GM23248 (cell line): ENCODE results near the gene ATP6AP1. TPM values are rescaled to one million over a fixed set of nuclear protein-coding genes. Genes with fewer than 3 reads are reported as not detected.

Source experiments
- DNase-seq: peaks from one replicate; pipeline ENCODE4 v3.0.0-alpha.2; 2015
- H2AFZ ChIP-seq: fragments of 200-600 bp; sonication (generic); 2 replicates; pipeline ENCODE4 v1.6.1; 2016; ENCODE audit warnings: antibody characterized with exemption
- H3F3A ChIP-seq: fragments of 200-600 bp; sonication (generic); 2 replicates; pipeline ENCODE4 v1.6.1; 2016; ENCODE audit warnings: mild to moderate bottlenecking, antibody characterized with exemption, mixed run types; ENCODE audit not compliant: insufficient read depth
- H3K27ac ChIP-seq: fragments of 200-600 bp; sonication (generic); 2 replicates; pipeline ENCODE4 v1.5.1; 2016; ENCODE audit warnings: mild to moderate bottlenecking
- H3K27me3 ChIP-seq: fragments of 200-600 bp; sonication (generic); replicated peaks from 2 replicates; pipeline ENCODE4 v1.6.1; 2016; ENCODE audit warnings: mild to moderate bottlenecking; ENCODE audit not compliant: insufficient read depth
- H3K36me3 ChIP-seq: fragments of 200-600 bp; sonication (generic); 2 replicates; pipeline ENCODE4 v1.6.1; 2016; ENCODE audit warnings: low read depth, mild to moderate bottlenecking
- H3K4me1 ChIP-seq: fragments of 200-600 bp; sonication (generic); 2 replicates; pipeline ENCODE4 v1.6.1; 2016; ENCODE audit warnings: mild to moderate bottlenecking; ENCODE audit not compliant: insufficient read depth
- H3K4me2 ChIP-seq: fragments of 200-600 bp; sonication (generic); one replicate; pipeline ENCODE4 v1.6.1; 2016; ENCODE audit warnings: mild to moderate bottlenecking; ENCODE audit not compliant: unreplicated experiment
- H3K4me3 ChIP-seq: fragments of 200-600 bp; sonication (generic); 2 replicates; pipeline ENCODE4 v1.5.1; 2016; ENCODE audit warnings: mild to moderate bottlenecking
- H3K79me2 ChIP-seq: fragments of 200-600 bp; sonication (generic); 2 replicates; pipeline ENCODE4 v1.6.1; 2016; ENCODE audit warnings: mild to moderate bottlenecking; ENCODE audit not compliant: insufficient read depth
- H3K9ac ChIP-seq: fragments of 200-600 bp; sonication (generic); 2 replicates; pipeline ENCODE4 v1.6.1; 2016; ENCODE audit warnings: mild to moderate bottlenecking
- H3K9me2 ChIP-seq: fragments of 200-600 bp; sonication (generic); 2 replicates; pipeline ENCODE4 v1.6.1; 2016; ENCODE audit warnings: mixed run types, mild to moderate bottlenecking, moderate library complexity; ENCODE audit not compliant: insufficient read depth
- H3K9me3 ChIP-seq: fragments of 200-600 bp; sonication (generic); one replicate; pipeline ENCODE4 v1.6.1; 2017; ENCODE audit warnings: low read depth
- H4K20me1 ChIP-seq: fragments of 200-600 bp; sonication (generic); 2 replicates; pipeline ENCODE4 v1.6.0; 2016; ENCODE audit not compliant: insufficient read depth
- EZH2 ChIP-seq: fragments of 200-600 bp; sonication (generic); IDR thresholded peaks from 2 replicates; pipeline ENCODE4 v1.6.1; 2018; ENCODE audit warnings: antibody characterized with exemption, mild to moderate bottlenecking; ENCODE audit not compliant: insufficient read depth, poor library complexity, severe bottlenecking
- EZH2phosphoT487 ChIP-seq: fragments of 200-600 bp; sonication (generic); IDR thresholded peaks from 2 replicates; pipeline ENCODE4 v1.6.1; 2018; ENCODE audit warnings: antibody characterized with exemption, moderate library complexity, mild to moderate bottlenecking, low read depth; ENCODE audit not compliant: insufficient read depth
- WGBS, 2 experiments: methylation state at CpG; one replicate each; pipeline ENCODE4 v1.1.6; 2015 to 2017; ENCODE audit warnings: low lambda C conversion rate in 2 of 2, low coverage in 1 of 2; ENCODE audit errors: missing lambda C conversion rate in 2 of 2; 5-methylcytosine and 5-hydroxymethylcytosine counted together
- in situ Hi-C: fragments of 300-500 bp; cut with MboI; formaldehyde crosslinking; loops from 2 replicates; pipeline ENCODE4 v1.15.0; 2020
- polyA plus RNA-seq: library from polyadenylated mRNA; unstranded; fragments of >200 nt; fragmentation: Nextera tagmentation; extraction: Ambion mirVana; gene quantifications from 2 replicates; pipeline ENCODE4 v1.2.1, GENCODE V29; 2016
- total RNA-seq: library from RNA; depleted of rRNA; stranded (reverse); fragments of >200 nt; shearing (Covaris generic); gene quantifications from 2 replicates; pipeline ENCODE4 v1.2.3, GENCODE V29; 2014

Gene ATP6AP1
- total and polyA plus RNA-seq, 2 experiments from 2014 or later: 73.2 to 156 TPM

DNA sequence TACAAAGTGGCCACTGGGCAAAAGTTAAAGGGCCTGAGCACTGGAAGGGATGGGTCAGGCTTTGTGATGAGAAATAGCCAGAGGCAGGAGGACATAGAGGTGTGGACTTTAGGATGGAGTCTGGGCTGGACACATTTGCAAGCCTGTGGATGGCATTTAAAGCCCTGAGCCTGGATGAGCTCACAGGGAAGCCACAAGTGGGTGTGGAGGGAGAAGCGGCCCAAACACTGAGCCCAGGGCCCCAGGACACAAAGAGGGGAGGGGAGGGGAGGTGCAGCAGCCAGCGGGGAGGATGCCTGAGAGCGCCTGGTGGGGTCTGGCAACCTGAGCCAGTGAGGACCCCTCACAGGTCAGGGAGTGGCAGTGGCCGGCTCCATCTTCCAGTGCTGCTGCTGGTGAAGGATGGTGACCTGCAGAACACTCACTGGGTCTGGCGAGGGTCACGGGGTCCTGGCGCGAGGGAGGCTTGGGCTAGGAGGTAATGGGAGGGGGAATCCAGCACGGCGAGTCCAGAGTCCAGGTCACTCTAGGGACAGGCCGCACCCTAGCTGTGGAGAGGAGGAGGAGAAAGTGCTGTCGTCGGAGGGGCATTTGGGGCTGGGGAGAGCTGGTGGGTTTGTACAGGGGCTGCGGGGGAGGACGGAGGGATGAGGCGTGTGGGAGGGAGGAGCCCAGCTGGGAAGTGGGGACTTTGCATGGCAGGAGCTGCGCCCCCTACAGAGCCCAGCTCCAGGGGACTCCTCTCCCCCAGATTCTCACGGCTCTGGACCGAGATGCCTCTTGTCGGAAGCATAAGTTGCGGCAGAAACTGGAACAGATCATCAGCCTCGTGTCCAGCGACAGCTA is 43.6 kb downstream of the ATP6AP1 start:
- no peak overlapping the region for H3K4me3 ChIP-seq
- no peak overlapping the region for H3K9ac ChIP-seq
- 83 to 100% methylated on average over 6 to 19 of the region's 23 CpGs for WGBS, 2 experiments
- no peaks in the 10 kb centered on the region for H3K4me1 ChIP-seq
- H3K9me3 ChIP-seq: no peaks in the 10 kb centered on the region
- H3K27me3 ChIP-seq: no peaks in the 10 kb centered on the region
- no peak for DNase-seq
- H3F3A ChIP-seq: peaks cover 5% of the 10 kb centered on the region; the same call in 1 of the 2 replicates
- H3K27ac ChIP-seq: no peak overlapping the region
- H2AFZ ChIP-seq: no peak overlapping the region
- H3K9me2 ChIP-seq: no peaks in the 10 kb centered on the region
- no peak overlapping the region for H3K4me2 ChIP-seq
- no peaks in the 10 kb centered on the region for H4K20me1 ChIP-seq
- H3K79me2 ChIP-seq: no peaks in the 10 kb centered on the region
- in situ Hi-C loops: no loop called here
- TF ChIP-seq EZH2phosphoT487: no peak
- no peak for TF ChIP-seq EZH2
- H3K36me3 ChIP-seq: no peaks in the 10 kb centered on the region

DNA sequence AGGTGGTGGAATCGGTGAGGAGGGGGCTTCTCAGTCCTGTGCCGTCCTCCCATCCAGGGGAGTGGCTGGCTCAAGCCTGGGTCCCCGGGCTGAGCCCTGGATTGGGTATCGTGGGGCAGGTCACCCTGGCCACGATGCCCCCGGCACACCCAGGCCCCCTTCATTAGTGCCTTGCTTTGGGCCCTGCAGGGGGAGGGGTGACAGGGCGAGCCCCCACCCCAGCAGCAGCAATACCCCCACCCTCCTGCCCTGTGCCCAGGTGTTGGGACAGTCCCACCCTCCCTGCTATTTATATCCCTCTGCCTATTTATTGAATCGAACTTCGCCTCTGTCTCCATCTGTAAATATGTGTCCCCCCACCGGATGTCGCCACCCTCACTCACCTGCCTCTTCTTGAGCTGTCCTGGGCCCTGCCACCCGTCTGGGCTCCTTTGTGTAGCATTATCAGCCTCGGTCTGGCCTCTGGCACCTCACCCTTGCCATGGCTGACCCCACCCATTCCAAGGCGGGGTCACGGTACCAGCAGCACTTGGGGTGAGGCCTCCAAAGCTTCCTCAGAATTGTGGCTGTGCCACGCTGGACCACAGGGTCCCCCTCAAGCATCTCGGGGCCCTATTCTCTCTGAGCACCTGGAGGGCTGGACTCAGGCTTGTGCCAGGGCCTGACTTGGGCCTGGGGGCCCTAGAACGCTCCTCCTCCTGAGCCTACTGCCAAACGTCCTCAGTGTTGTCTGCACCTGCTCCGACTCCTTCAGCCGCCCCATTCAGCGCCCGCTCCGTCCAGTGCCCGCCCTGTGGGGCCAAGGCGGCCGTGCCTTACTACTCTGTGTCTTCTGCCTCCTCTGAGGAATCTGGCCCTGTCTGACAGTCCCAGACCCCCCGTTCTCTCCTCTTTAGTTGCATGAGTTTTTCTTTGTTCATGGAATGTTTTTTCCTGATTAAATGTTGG is 44.5 kb downstream of the ATP6AP1 start:
- 89% methylated on average over 22 to 23 of the region's 28 CpGs for WGBS, 2 experiments
- no peaks in the 10 kb centered on the region for H4K20me1 ChIP-seq
- DNase-seq: no peak
- H3K4me3 ChIP-seq: no peak overlapping the region
- H2AFZ ChIP-seq: no peak overlapping the region
- H3K36me3 ChIP-seq: no peaks in the 10 kb centered on the region
- in situ Hi-C loops: no loop called here
- no peaks in the 10 kb centered on the region for H3K9me2 ChIP-seq
- H3K9ac ChIP-seq: no peak overlapping the region
- H3K4me2 ChIP-seq: no peak overlapping the region
- peaks cover 13% of the 10 kb centered on the region; the same call in 1 of the 2 replicates for H3F3A ChIP-seq
- H3K79me2 ChIP-seq: no peaks in the 10 kb centered on the region
- H3K4me1 ChIP-seq: no peaks in the 10 kb centered on the region
- H3K27me3 ChIP-seq: no peaks in the 10 kb centered on the region
- H3K9me3 ChIP-seq: no peaks in the 10 kb centered on the region
- TF ChIP-seq EZH2phosphoT487 (no peak), EZH2 (no peak)
- no peak overlapping the region for H3K27ac ChIP-seq

DNA sequence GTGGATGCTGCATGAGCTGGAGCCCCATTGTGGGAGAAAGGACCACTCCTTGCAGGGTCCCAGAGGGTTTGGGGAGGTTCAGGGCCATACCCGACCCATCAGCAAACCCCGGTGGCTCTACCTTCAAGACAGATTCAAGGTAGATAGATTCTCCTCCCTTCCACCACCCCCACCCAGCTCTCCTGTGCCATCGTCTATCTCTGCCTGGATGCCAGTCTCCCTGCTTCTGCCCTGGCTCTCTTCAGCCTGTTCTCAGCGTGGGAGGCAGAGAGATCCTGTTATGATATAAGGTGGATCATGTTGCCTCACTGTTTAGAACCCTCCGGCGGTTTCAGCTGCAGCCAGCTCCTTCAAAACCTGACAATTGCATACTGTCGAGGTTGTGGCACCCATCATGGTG is 45.2 kb downstream of the ATP6AP1 start:
- no peak overlapping the region for H3K27ac ChIP-seq
- no peaks in the 10 kb centered on the region for H3K9me2 ChIP-seq
- no peak overlapping the region for H2AFZ ChIP-seq
- H4K20me1 ChIP-seq: no peaks in the 10 kb centered on the region
- no peak for DNase-seq
- peaks cover 13% of the 10 kb centered on the region; the same call in 1 of the 2 replicates for H3F3A ChIP-seq
- H3K9ac ChIP-seq: no peak overlapping the region
- H3K4me2 ChIP-seq: no peak overlapping the region
- no peaks in the 10 kb centered on the region for H3K27me3 ChIP-seq
- TF ChIP-seq EZH2: no peak
- TF ChIP-seq EZH2phosphoT487: no peak
- 77 to 89% methylated on average over 6 to 7 of the region's 7 CpGs for WGBS, 2 experiments
- no peaks in the 10 kb centered on the region for H3K79me2 ChIP-seq
- H3K36me3 ChIP-seq: no peaks in the 10 kb centered on the region
- H3K9me3 ChIP-seq: no peaks in the 10 kb centered on the region
- in situ Hi-C loops: no loop called here
- no peak overlapping the region for H3K4me3 ChIP-seq
- H3K4me1 ChIP-seq: no peaks in the 10 kb centered on the region

DNA sequence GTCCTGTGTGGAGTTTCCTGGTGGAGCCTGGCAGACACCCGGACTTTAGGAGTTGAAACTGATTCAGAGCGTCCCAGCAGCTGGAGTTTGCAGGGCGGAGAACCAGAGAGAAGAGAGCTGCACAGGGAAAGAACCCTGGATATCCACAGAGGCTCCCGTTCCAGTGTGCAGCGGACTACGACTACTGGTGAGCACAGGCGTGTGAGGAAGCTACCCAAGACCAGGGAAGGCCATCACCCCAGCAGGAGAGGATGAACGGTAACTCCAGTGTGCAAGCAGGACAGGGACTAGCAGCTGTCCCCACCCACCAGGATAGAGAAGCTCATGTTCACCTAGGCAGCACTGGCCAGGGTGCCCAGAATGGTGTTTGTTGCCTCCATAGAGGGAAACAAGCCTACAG is 48.3 kb downstream of the ATP6AP1 start:
- H4K20me1 ChIP-seq: no peaks in the 10 kb centered on the region
- H3K36me3 ChIP-seq: no peaks in the 10 kb centered on the region
- no peak for TF ChIP-seq EZH2
- no peak for TF ChIP-seq EZH2phosphoT487
- no peak overlapping the region for H3K4me3 ChIP-seq
- H3K9me2 ChIP-seq: no peaks in the 10 kb centered on the region
- H3K27ac ChIP-seq: 0 out of 2 replicates have a peak overlapping the region, but pooled peaks have one; percentile 70
- DNase-seq: peak; percentile 13
- no peaks in the 10 kb centered on the region for H3K27me3 ChIP-seq
- H3K79me2 ChIP-seq: no peaks in the 10 kb centered on the region
- 64 to 76% methylated on average over 8 of the region's 8 CpGs for WGBS, 2 experiments
- no peak overlapping the region for H3K4me2 ChIP-seq
- in situ Hi-C loops: no loop called here
- H3K9me3 ChIP-seq: no peaks in the 10 kb centered on the region
- H3K9ac ChIP-seq: no peak overlapping the region; the same call in 1 of the 2 replicates
- H2AFZ ChIP-seq: no peak overlapping the region
- no peaks in the 10 kb centered on the region for H3K4me1 ChIP-seq
- H3F3A ChIP-seq: peaks cover 13% of the 10 kb centered on the region; the same call in 1 of the 2 replicates
